ENCODE measurements around the gene GSTO1. TPM values are rescaled to one million over a fixed set of nuclear protein-coding genes. Genes with fewer than 3 reads are reported as not detected.

GSTO1 gene
- total and polyA plus RNA-seq, 2 of the 13 experiments (the other 11 are each of a cell fraction or from before 2014, with no cell fraction given): 228 to 300 TPM

- TF ChIP-seq ZNF20 (CRISPR knock-in tag; IDR thresholded peaks at IDR 0.05): no peak
- TF ChIP-seq NFIB (CRISPR knock-in tag; IDR thresholded peaks at IDR 0.05; ENCODE audit: borderline replicate concordance): no peak
- TF ChIP-seq, protein P1, sequence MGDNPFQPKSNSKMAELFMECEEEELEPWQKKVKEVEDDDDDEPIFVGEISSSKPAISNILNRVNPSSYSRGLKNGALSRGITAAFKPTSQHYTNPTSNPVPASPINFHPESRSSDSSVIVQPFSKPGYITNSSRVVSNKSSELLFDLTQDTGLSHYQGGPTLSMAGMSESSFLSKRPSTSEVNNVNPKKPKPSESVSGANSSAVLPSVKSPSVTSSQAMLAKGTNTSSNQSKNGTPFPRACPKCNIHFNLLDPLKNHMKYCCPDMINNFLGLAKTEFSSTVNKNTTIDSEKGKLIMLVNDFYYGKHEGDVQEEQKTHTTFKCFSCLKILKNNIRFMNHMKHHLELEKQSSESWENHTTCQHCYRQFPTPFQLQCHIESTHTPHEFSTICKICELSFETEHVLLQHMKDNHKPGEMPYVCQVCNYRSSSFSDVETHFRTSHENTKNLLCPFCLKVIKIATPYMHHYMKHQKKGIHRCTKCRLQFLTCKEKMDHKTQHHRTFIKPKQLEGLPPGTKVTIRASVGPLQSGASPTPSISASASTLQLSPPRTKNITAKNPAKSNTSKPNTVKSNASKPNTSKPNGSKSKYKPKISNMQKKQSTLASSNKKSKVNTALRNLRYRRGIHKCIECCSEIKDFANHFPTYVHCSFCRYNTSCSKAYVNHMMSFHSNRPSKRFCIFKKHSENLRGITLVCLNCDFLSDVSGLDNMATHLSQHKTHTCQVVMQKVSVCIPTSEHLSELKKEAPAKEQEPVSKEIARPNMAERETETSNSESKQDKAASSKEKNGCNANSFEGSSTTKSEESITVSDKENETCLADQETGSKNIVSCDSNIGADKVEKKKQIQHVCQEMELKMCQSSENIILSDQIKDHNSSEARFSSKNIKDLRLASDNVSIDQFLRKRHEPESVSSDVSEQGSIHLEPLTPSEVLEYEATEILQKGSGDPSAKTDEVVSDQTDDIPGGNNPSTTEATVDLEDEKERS (CRISPR knock-in tag; IDR thresholded peaks at IDR 0.05): 0 out of 2 replicates have a peak, but pooled peaks have one; percentile 59
- no peak for TF ChIP-seq ZNF503 (CRISPR knock-in tag; IDR thresholded peaks at IDR 0.05)
- TF ChIP-seq TAF1 (CRISPR knock-in tag; IDR thresholded peaks at IDR 0.05): peak; percentile 69; the same call in 1 of the 2 replicates
- TF ChIP-seq ZSCAN31 (CRISPR knock-in tag; IDR thresholded peaks at IDR 0.05; ENCODE audit: low read depth): peak; percentile 89
- TF ChIP-seq SKI (IDR thresholded peaks at IDR 0.05; ENCODE audit: partially characterized antibody): peak; percentile 51
- TF ChIP-seq GATAD1 (CRISPR knock-in tag; IDR thresholded peaks at IDR 0.05): peak; percentile 90
- TF ChIP-seq KLF15 (CRISPR knock-in tag; IDR thresholded peaks at IDR 0.05; ENCODE audit: borderline replicate concordance): no peak
- TF ChIP-seq ZNF773 (CRISPR knock-in tag; IDR thresholded peaks at IDR 0.05; ENCODE audit: borderline replicate concordance): no peak
- TF ChIP-seq PHF5A (CRISPR knock-in tag; IDR thresholded peaks at IDR 0.05; ENCODE audit: low read depth, unreplicated experiment): no peak
- TF ChIP-seq, protein P2, sequence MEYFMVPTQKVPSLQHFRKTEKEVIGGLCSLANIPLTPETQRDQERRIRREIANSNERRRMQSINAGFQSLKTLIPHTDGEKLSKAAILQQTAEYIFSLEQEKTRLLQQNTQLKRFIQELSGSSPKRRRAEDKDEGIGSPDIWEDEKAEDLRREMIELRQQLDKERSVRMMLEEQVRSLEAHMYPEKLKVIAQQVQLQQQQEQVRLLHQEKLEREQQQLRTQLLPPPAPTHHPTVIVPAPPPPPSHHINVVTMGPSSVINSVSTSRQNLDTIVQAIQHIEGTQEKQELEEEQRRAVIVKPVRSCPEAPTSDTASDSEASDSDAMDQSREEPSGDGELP (IDR thresholded peaks at IDR 0.05; ENCODE audit: borderline replicate concordance, low read depth): no peak
- TF ChIP-seq NONO (IDR thresholded peaks at IDR 0.05): no peak
- TF ChIP-seq NONO (CRISPR knock-in tag; conservative IDR thresholded peaks at IDR 0.05): peak; percentile 84
- TF ChIP-seq ZNF451 (CRISPR knock-in tag; IDR thresholded peaks at IDR 0.05): 0 out of 2 replicates have a peak, but pooled peaks have one; percentile 48
- TF ChIP-seq FOXC1 (CRISPR knock-in tag; IDR thresholded peaks at IDR 0.05; ENCODE audit: borderline replicate concordance): 0 out of 2 replicates have a peak, but pooled peaks have one; percentile 43
- TF ChIP-seq ZBTB34 (CRISPR knock-in tag; IDR thresholded peaks at IDR 0.05): no peak
- no peak for TF ChIP-seq TRIM24 (CRISPR knock-in tag; IDR thresholded peaks at IDR 0.05)
- TF ChIP-seq, protein P3, sequence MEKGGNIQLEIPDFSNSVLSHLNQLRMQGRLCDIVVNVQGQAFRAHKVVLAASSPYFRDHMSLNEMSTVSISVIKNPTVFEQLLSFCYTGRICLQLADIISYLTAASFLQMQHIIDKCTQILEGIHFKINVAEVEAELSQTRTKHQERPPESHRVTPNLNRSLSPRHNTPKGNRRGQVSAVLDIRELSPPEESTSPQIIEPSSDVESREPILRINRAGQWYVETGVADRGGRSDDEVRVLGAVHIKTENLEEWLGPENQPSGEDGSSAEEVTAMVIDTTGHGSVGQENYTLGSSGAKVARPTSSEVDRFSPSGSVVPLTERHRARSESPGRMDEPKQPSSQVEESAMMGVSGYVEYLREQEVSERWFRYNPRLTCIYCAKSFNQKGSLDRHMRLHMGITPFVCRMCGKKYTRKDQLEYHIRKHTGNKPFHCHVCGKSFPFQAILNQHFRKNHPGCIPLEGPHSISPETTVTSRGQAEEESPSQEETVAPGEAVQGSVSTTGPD (CRISPR knock-in tag; IDR thresholded peaks at IDR 0.05): no peak
Measured at GRCh38 chr10:104231784-104232612, 22.7 kb upstream of the GSTO1 start, which contains the start of gene CFAP43 (continued).

All from HepG2 (cell line).